AG09309 (cell line): ENCODE results near the gene STX16.

Experiments
- DNase-seq: peaks from one replicate; pipeline ENCODE4 v3.0.0-alpha.2; 2010; ENCODE audit warnings: low read depth
- H3K4me3 ChIP-seq: 2 replicates; pipeline ENCODE4 v1.5.1; 2011; ENCODE audit warnings: mild to moderate bottlenecking, low read depth, low read length, moderate library complexity; ENCODE audit not compliant: control insufficient read depth
- CTCF ChIP-seq: IDR thresholded peaks from 2 replicates; pipeline ENCODE4 v1.5.1; 2011; ENCODE audit warnings: mild to moderate bottlenecking, low read depth, low read length, inconsistent platforms; ENCODE audit not compliant: insufficient read depth, control insufficient read depth; ENCODE audit errors: missing control alignments

The STX16 gene

GRCh38 chr20:58649288-58650180 is 1.5 kb upstream of the STX16 start:
- DNase-seq = no peak
- TF ChIP-seq CTCF = no peak
- peak overlapping the region; percentile 23 for H3K4me3 ChIP-seq

GRCh38 chr20:58650181-58650775 is 805 bp upstream of the STX16 start:
- DNase-seq = no peak
- no peak for TF ChIP-seq CTCF
- H3K4me3 ChIP-seq = peak overlapping the region; percentile 88

GRCh38 chr20:58651559-58651945 is 469 bp downstream of the STX16 start:
- no peak for DNase-seq
- H3K4me3 ChIP-seq = peak overlapping the region; percentile 88
- no peak for TF ChIP-seq CTCF

GRCh38 chr20:58651946-58652605 is 993 bp downstream of the STX16 start:
- peak; percentile 3 for TF ChIP-seq CTCF
- H3K4me3 ChIP-seq = peak overlapping the region; percentile 88
- DNase-seq = no peak

GRCh38 chr20:58652606-58653294 is 1.7 kb downstream of the STX16 start:
- H3K4me3 ChIP-seq = peak overlapping the region; percentile 88
- no peak for TF ChIP-seq CTCF
- DNase-seq = no peak

- no peak overlapping the region for H3K4me3 ChIP-seq
- no peak for DNase-seq
- no peak for TF ChIP-seq CTCF
Measured at GRCh38 chr20:58654337-58654736, 3.3 kb downstream of the STX16 start.
